Spleen (tissue), 11 donors: ENCODE measurements around the gene TMEM38B. TPM values are rescaled to one million over a fixed set of nuclear protein-coding genes. Genes with fewer than 3 reads are reported as not detected.
"Not testable (repeated sequence)": the region's sequence is repeated elsewhere in the genome, so short reads cannot be mapped to it uniquely, and the experiment has no call there.

ENCODE experiments used
- DNase-seq: peaks from one replicate; pipeline ENCODE4 v3.0.0-alpha.2; 2020
- H3K27ac ChIP-seq, 8 donors: fragments of 200-600 bp; sonication (generic) in 7 of 8; 1 replicate in 4 of 8; 2 replicates in 4 of 8; pipeline versions ENCODE4 v1.5.0 to v1.8.0; 2016 to 2021; ENCODE audit warnings: inconsistent platforms in 4 of 8, mild to moderate bottlenecking in 4 of 8, moderate library complexity in 1 of 8
- H3K27me3 ChIP-seq, 7 donors: fragments of 200-600 bp; sonication (generic) in 6 of 7; replicated peaks in 1 of 7; 1 replicate in 4 of 7; 2 replicates in 3 of 7; pipeline versions ENCODE4 v1.5.0 to v1.8.0; 2016 to 2021; ENCODE audit warnings: inconsistent platforms in 3 of 7, mild to moderate bottlenecking in 1 of 7
- H3K36me3 ChIP-seq, 6 donors: fragments of 200-600 bp; sonication (generic) in 5 of 6; 1 replicate in 4 of 6; 2 replicates in 2 of 6; pipeline versions ENCODE4 v1.5.0 to v1.8.0; 2016 to 2021; ENCODE audit warnings: inconsistent platforms in 2 of 6
- H3K4me1 ChIP-seq, 6 donors: fragments of 200-600 bp; sonication (generic) in 5 of 6; 1 replicate in 3 of 6; 2 replicates in 3 of 6; pipeline versions ENCODE4 v1.5.0 to v1.8.0; 2016 to 2021; ENCODE audit warnings: inconsistent platforms in 3 of 6
- H3K4me3 ChIP-seq, 8 donors: fragments of 200-600 bp; sonication (generic) in 7 of 8; 1 replicate in 4 of 8; 2 replicates in 4 of 8; pipeline versions ENCODE4 v1.5.0 to v1.8.0; 2016 to 2021; ENCODE audit warnings: inconsistent platforms in 4 of 8, mild to moderate bottlenecking in 4 of 8, moderate library complexity in 2 of 8
- H3K9me3 ChIP-seq, 8 donors: fragments of 200-600 bp; sonication (generic) in 7 of 8; 1 replicate in 4 of 8; 2 replicates in 4 of 8; pipeline versions ENCODE4 v1.5.0 to v1.8.0; 2016 to 2021; ENCODE audit warnings: inconsistent platforms in 4 of 8
- POLR2A ChIP-seq, 3 donors: fragments of 450-650 bp; IDR thresholded peaks; one replicate each; pipeline ENCODE4 v1.5.1; 2017; ENCODE audit warnings: antibody characterized with exemption in 3 of 3, mild to moderate bottlenecking in 1 of 3
- POLR2AphosphoS5 ChIP-seq, 3 donors: sonication (generic); formaldehyde crosslinking; IDR thresholded peaks; one replicate each; pipeline ENCODE4 v1.5.1; 2017; ENCODE audit warnings: antibody characterized with exemption in 3 of 3
- WGBS, 5 donors: extraction: QIAGEN DNeasy Blood & Tissue Kit in 3 of 5; methylation state at CpG; one replicate each; pipeline versions ENCODE4 v1.1.5 to v1.1.7; 2013 to 2018; 5-methylcytosine and 5-hydroxymethylcytosine counted together
- intact Hi-C: fragments of 100-400 bp; cut with DNase I; formaldehyde crosslinking; loops from one replicate; pipeline ENCODE4 v1.15.0; 2023; ENCODE audit warnings: low total_unique reads
- polyA plus RNA-seq, 3 donors: library from polyadenylated mRNA; stranded (reverse); fragments of 200-250 nt; gene quantifications; one replicate each; pipeline ENCODE4 v1.2.1, GENCODE V29; 2013
- total RNA-seq, 7 donors: library from RNA; depleted of rRNA in 3 of 7; stranded (reverse); fragments of >200 nt in 3 of 7; fragmentation: NEBNext Ultra II Directional in 4 of 7; extraction: Animal tissue kit (Norgen Biotek cat#: 25700) in 4 of 7; gene quantifications; one replicate each; pipeline versions ENCODE4 v1.1.0 to v1.2.1, GENCODE V29; 2016 to 2021
- TF ChIP-seq, protein P1 (sequence below), 11 experiments: fragments of 200-600 bp in 7 of 11; fragments of 450-650 bp in 4 of 11; sonication (generic) in 4 of 11; IDR thresholded peaks in 8 of 11; conservative IDR thresholded peaks in 3 of 11; 1 replicate in 7 of 11; 2 replicates in 4 of 11; pipeline versions ENCODE4 v1.4.0 to v1.8.0; 2016 to 2021; ENCODE audit warnings: antibody characterized with exemption in 11 of 11, inconsistent platforms in 4 of 11, mild to moderate bottlenecking in 1 of 11
- donor health status: healthy with polysubstance abuse.
- donor health status: DM: no; HTN: no; CAD: no; lungs with moderate emphysema.
- donor health status: DM: no; HTN: no; CAD: no.
- donor health status: Bipolar disorder and iron deficiency.
- donor health status: healthy.
- donor health status: DM: no; HTN: no; CAD: no.
- donor health status: DM: yes; HTN: yes; CAD: no.

Gene TMEM38B
- total and polyA plus RNA-seq, 10 donors, result 3.1 to 12.1 (median 8.3) TPM

DNA sequence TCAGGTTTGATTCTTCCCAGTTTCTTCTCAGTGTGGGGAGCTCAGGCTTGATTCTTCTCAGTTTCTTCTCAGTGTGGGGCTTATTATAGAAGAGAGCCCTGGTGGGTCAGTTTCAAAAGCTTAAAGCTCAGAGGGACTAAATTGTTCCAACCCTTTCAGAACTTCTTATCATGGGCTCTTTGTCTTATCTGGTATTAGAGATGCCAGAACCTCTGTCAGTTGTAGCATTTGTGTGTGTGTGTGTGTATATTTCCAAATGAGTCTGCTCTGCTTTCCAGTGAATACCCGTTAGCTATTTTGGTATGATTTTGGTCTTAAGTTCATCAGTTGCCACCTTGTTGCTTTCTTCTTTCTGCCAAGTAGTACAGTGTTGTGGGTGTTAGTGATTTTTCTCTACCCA, 21.8 kb downstream of the TMEM38B start:
- H3K27me3 ChIP-seq, result no peaks in the 10 kb centered on the region
- intact Hi-C loops, result no loop called here
- TF ChIP-seq POLR2A (IDR thresholded peaks at IDR 0.05), result no peak
- TF ChIP-seq POLR2AphosphoS5 (IDR thresholded peaks at IDR 0.05), result no peak
- TF ChIP-seq, protein P1, sequence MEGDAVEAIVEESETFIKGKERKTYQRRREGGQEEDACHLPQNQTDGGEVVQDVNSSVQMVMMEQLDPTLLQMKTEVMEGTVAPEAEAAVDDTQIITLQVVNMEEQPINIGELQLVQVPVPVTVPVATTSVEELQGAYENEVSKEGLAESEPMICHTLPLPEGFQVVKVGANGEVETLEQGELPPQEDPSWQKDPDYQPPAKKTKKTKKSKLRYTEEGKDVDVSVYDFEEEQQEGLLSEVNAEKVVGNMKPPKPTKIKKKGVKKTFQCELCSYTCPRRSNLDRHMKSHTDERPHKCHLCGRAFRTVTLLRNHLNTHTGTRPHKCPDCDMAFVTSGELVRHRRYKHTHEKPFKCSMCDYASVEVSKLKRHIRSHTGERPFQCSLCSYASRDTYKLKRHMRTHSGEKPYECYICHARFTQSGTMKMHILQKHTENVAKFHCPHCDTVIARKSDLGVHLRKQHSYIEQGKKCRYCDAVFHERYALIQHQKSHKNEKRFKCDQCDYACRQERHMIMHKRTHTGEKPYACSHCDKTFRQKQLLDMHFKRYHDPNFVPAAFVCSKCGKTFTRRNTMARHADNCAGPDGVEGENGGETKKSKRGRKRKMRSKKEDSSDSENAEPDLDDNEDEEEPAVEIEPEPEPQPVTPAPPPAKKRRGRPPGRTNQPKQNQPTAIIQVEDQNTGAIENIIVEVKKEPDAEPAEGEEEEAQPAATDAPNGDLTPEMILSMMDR (IDR thresholded peaks at IDR 0.05 in 8 of 11, conservative IDR thresholded peaks at IDR 0.05 in 3 of 11), result no peak
- no peaks in the 10 kb centered on the region for H3K9me3 ChIP-seq
- 82 to 96% (median 84%) methylated on average over 1 of the region's 1 CpG for WGBS, 5 donors
- no peak overlapping the region for H3K27ac ChIP-seq
- H3K36me3 ChIP-seq, result peaks cover 0 to 6% (median 2%) of the 10 kb centered on the region in 6 donors
- no peak overlapping the region for H3K4me3 ChIP-seq
- H3K4me1 ChIP-seq, result no peaks in the 10 kb centered on the region
- no peak for DNase-seq

DNA sequence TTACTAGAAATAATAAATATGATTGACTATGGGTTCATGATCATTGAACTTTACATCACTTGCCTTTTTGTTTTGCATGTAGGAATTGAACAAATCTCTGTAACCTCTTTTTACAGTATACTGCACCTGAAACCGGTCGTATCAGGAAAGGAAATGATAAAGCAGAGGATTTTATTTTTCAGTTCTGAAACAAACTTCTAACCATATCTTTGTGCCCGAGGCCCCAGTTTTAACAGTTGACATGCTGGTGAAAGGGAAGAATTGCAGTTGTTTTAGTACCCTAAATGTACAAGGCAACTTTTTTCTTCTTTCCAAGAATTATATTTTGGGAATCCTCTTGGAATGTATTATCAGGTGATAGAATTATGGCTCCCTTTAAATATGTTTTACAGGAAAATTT, 27.8 kb downstream of the TMEM38B start:
- intact Hi-C loops, result no loop called here
- Histone ChIP-seq H3K4me3 (no peak overlapping the region), H3K4me1 (no peaks in the 10 kb centered on the region), H3K9me3 (no peaks in the 10 kb centered on the region), H3K27me3 (no peaks in the 10 kb centered on the region), H3K36me3 (peaks cover 0 to 33% (median 0%) of the 10 kb centered on the region in 6 donors), H3K27ac (no peak overlapping the region)
- TF ChIP-seq POLR2AphosphoS5 (IDR thresholded peaks at IDR 0.05) (no peak), POLR2A (IDR thresholded peaks at IDR 0.05) (no peak)
- TF ChIP-seq, protein P1 (IDR thresholded peaks at IDR 0.05 in 8 of 11, conservative IDR thresholded peaks at IDR 0.05 in 3 of 11), result no peak
- 80 to 95% (median 86%) methylated on average over 3 of the region's 3 CpGs for WGBS, 5 donors
- no peak for DNase-seq

DNA sequence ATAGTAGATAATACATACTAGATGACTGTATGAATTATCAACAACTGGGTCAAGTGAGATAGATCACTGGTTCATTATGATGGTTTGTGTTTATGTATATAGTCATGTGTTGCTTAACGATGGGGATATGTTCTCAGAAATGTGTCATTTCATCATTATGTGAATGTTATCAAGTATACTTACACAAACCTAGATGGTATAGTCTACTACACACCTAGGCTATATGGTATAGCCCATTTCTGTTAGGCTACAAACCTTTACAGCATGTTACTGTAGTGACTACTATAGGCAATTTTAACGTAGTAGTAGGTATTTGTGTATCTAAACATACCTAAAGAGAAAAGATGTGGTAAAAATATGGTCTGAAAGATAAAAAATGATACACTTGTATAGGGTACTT, 31.0 kb downstream of the TMEM38B start:
- Histone ChIP-seq H3K4me1 (no peaks in the 10 kb centered on the region), H3K36me3 (peaks cover 0 to 42% (median 0%) of the 10 kb centered on the region in 6 donors), H3K27me3 (no peaks in the 10 kb centered on the region), H3K9me3 (peaks cover 0 to 8% (median 3%) of the 10 kb centered on the region in 8 donors), H3K4me3 (no peak overlapping the region), H3K27ac (no peak overlapping the region)
- intact Hi-C loops, result no loop called here
- 88 to 95% (median 92%) methylated on average over 2 of the region's 2 CpGs for WGBS, 5 donors
- TF ChIP-seq POLR2A (IDR thresholded peaks at IDR 0.05) (no peak), POLR2AphosphoS5 (IDR thresholded peaks at IDR 0.05) (no peak)
- TF ChIP-seq, protein P1 (IDR thresholded peaks at IDR 0.05 in 8 of 11, conservative IDR thresholded peaks at IDR 0.05 in 3 of 11), result no peak
- DNase-seq, result no peak

DNA sequence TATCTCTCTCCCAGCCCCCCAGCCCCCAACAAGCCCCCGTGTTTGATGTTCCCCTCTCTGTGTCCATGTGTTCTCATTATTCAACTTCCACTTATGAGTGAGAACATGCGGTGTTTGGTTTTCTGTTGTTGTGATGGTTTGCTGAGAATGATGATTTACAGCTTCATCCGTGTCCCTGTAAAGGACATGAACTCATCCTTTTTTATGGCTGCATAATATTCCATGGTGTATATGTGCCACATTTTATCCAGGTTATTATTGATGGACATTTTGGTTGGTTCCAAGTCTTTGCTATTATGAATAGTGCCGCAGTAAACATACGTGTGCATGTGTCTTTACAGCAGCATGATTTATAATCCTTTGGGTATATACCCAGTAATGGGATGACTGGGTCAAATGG, 33.9 kb downstream of the TMEM38B start:
- Histone ChIP-seq H3K36me3 (peaks cover 0 to 43% (median 0%) of the 10 kb centered on the region in 6 donors), H3K9me3 (peaks cover 0 to 26% (median 17%) of the 10 kb centered on the region in 8 donors)
- intact Hi-C loops, H3K4me3 ChIP-seq, H3K27me3 ChIP-seq, DNase-seq, H3K27ac ChIP-seq, H3K4me1 ChIP-seq: not testable (repeated sequence)
- WGBS, 5 donors, result 95 to 99% (median 96%) methylated on average over 5 of the region's 5 CpGs

DNA sequence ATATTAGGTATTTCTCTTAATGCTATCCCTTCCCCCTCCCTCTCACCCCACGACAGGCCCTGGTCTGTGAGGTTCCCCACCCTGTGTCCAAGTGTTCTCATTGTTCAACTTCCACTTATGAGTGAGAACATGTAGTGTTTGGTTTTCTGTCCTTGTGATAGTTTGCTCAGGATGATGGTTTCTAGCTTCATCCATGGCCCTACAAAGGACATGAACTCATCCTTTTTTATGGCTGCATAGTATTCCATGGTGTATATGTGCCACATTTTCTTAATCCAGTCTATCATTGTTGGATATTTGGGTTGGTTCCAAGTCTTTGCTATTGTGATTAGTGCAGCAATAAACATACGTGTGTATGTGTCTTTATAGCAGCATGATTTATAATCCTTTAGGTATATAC, 37.1 kb downstream of the TMEM38B start:
- H3K4me3 ChIP-seq, H3K4me1 ChIP-seq, DNase-seq, H3K27ac ChIP-seq, H3K27me3 ChIP-seq, intact Hi-C loops: not testable (repeated sequence)
- WGBS, 5 donors, result 95 to 100% (median 97%) methylated on average over 1 to 2 of the region's 2 CpGs
- peaks cover 0 to 55% (median 2%) of the 10 kb centered on the region in 6 donors for H3K36me3 ChIP-seq
- peaks cover 9 to 58% (median 49%) of the 10 kb centered on the region in 8 donors for H3K9me3 ChIP-seq
